GM12878 (cell line): ENCODE data around the gene FHOD3. TPM values are rescaled to one million over a fixed set of nuclear protein-coding genes. Genes with fewer than 3 reads are reported as not detected.

Experiments used
- ATAC-seq: fragments of 200-7000 bp; cut with Tn5 transposase; 3 replicates; pipeline ENCODE4 v1.9.1; 2020; ENCODE audit warnings: mild to moderate bottlenecking, moderate library complexity
- BruUV-seq: library from RNA; stranded (reverse); fragments of 400-500 nt; replicated peaks from 2 replicates; lab custom pipeline; 2021; lab: Mats Ljungman, UMichigan
- CTCF ChIA-PET: fragments of 300-600 bp; sonication (Branson Sonifier 250); formaldehyde crosslinking; extraction: SDS; loops from one replicate; lab custom pipeline; 2021; ENCODE audit warnings: inconsistent platforms; lab: Yijun Ruan, JAX
- POLR2A ChIA-PET: fragments of 350-600 bp; formaldehyde crosslinking; extraction: SDS; loops from one replicate; lab custom pipeline; 2021; ENCODE audit warnings: inconsistent platforms; lab: Charles Lee
- RAD21 ChIA-PET: fragments of 300-600 bp; sonication (Branson Sonifier 250); formaldehyde crosslinking; loops from one replicate; lab custom pipeline; 2023; ENCODE audit warnings: antibody characterized with exemption; ENCODE audit not compliant: unreplicated experiment; lab: Charles Lee
- SMC1A ChIA-PET: fragments of 300-600 bp; sonication (Branson Sonifier 250); formaldehyde crosslinking; loops from one replicate; lab custom pipeline; 2023; ENCODE audit not compliant: unreplicated experiment, uncharacterized antibody; lab: Charles Lee
- DNase-seq: peaks from one replicate; pipeline ENCODE4 v3.0.0-alpha.2; 2011; ENCODE audit warnings: low read depth, low spot score
- FAIRE-seq: peaks from 3 replicates; lab custom pipeline; 2011; peaks lifted over from hg19 to GRCh38; lab: Jason Lieb, UNC
- H2AFZ ChIP-seq: 2 replicates; pipeline ENCODE4 v1.6.0; 2011; ENCODE audit warnings: low read depth, low read length, control low read depth; ENCODE audit not compliant: control insufficient read depth
- H3K27ac ChIP-seq: 2 replicates; pipeline ENCODE4 v1.5.1; 2011; ENCODE audit warnings: control low read depth; ENCODE audit not compliant: control insufficient read depth, insufficient read depth
- H3K27me3 ChIP-seq, 2 experiments: replicated peaks in 1 of 2; 2 replicates each; pipeline versions ENCODE4 v1.6.0 to v1.6.1; 2011; ENCODE audit warnings: low read length in 1 of 2; ENCODE audit not compliant: control insufficient read depth in 2 of 2, insufficient read depth in 2 of 2
- H3K36me3 ChIP-seq, 2 experiments: 2 replicates each; pipeline ENCODE4 v1.5.1; 2011; ENCODE audit warnings: low read length in 1 of 2; ENCODE audit not compliant: control insufficient read depth in 2 of 2, insufficient read depth in 2 of 2
- H3K4me1 ChIP-seq: 2 replicates; pipeline ENCODE4 v1.6.1; 2011; ENCODE audit warnings: mild to moderate bottlenecking, low read length, moderate library complexity, mixed read lengths; ENCODE audit not compliant: control insufficient read depth, insufficient read depth
- H3K4me2 ChIP-seq: 2 replicates; pipeline ENCODE4 v1.6.0; 2011; ENCODE audit warnings: control low read depth; ENCODE audit not compliant: control insufficient read depth, insufficient read depth
- H3K4me3 ChIP-seq: fragments of 200-600 bp; sonication (generic); 2 replicates; pipeline ENCODE4 v1.5.1; 2016
- H3K79me2 ChIP-seq: 2 replicates; pipeline ENCODE4 v1.6.0; 2011; ENCODE audit warnings: low read length; ENCODE audit not compliant: control insufficient read depth, insufficient read depth
- H3K9ac ChIP-seq: 2 replicates; pipeline ENCODE4 v1.8.0; 2011; ENCODE audit warnings: low read length, control low read depth, mixed read lengths; ENCODE audit not compliant: control insufficient read depth, insufficient read depth
- H3K9me3 ChIP-seq: replicated peaks from 3 replicates; pipeline ENCODE4 v1.5.1; 2011; ENCODE audit warnings: mild to moderate bottlenecking, low read length; ENCODE audit not compliant: control insufficient read depth, insufficient read depth
- H4K20me1 ChIP-seq: 2 replicates; pipeline ENCODE4 v1.6.0; 2011; ENCODE audit not compliant: control insufficient read depth, insufficient read depth
- CHD2 ChIP-seq: IDR thresholded peaks from 2 replicates; pipeline ENCODE4 v1.6.1; 2011; ENCODE audit warnings: low read depth, low read length, improper control_type of control experiment, borderline replicate concordance
- EP300 ChIP-seq, 2 experiments: fragments of 150-350 bp in 1 of 2; IDR thresholded peaks; 2 replicates each; pipeline ENCODE4 v1.6.1; 2011 to 2012; ENCODE audit warnings: low read depth in 2 of 2, low read length in 2 of 2, borderline replicate concordance in 1 of 2, improper control_type of control experiment in 1 of 2, inconsistent platforms in 1 of 2; ENCODE audit not compliant: control insufficient read depth in 1 of 2
- FOXK2 ChIP-seq: fragments of 450-650 bp; IDR thresholded peaks from 2 replicates; pipeline ENCODE4 v1.6.1; 2017; ENCODE audit warnings: mild to moderate bottlenecking, moderate library complexity
- RAD51 ChIP-seq: fragments of 450-650 bp; IDR thresholded peaks from 2 replicates; pipeline ENCODE4 v1.6.1; 2016; ENCODE audit warnings: moderate library complexity, mild to moderate bottlenecking, inconsistent platforms
- STAT1 ChIP-seq: fragments of 450-650 bp; conservative IDR thresholded peaks from 2 replicates; pipeline ENCODE4 v1.6.1; 2014; ENCODE audit warnings: antibody characterized with exemption, mild to moderate bottlenecking
- WGBS: methylation state at CpG from one replicate; pipeline ENCODE4 v1.1.6; 2016; ENCODE audit warnings: low lambda C conversion rate; ENCODE audit not compliant: insufficient replicate concordance, insufficient coverage; ENCODE audit errors: missing lambda C conversion rate; 5-methylcytosine and 5-hydroxymethylcytosine counted together
- in situ Hi-C: fragments of 300-500 bp; cut with MboI; formaldehyde crosslinking; loops from 9 replicates; pipeline ENCODE4 v1.14.3; 2018; ENCODE audit warnings: mixed read lengths
- intact Hi-C: fragments of 100-400 bp; cut with micrococcal nuclease; formaldehyde crosslinking; loops from one replicate; pipeline ENCODE4 v1.14.2; 2022; ENCODE audit not compliant: unreplicated experiment
- polyA plus RNA-seq, 11 experiments: library from polyadenylated mRNA; depleted of rRNA in 4 of 11; unstranded in 6 of 11; stranded (reverse) in 5 of 11; fragments of >200 nt; fragmentation: Nextera tagmentation in 4 of 11; fragmentation: Illumina TruSeq in 1 of 11; extraction: Ambion mirVana in 4 of 11; extraction: Trizol in 1 of 11; gene quantifications; 1 replicate in 1 of 11; 2 replicates in 10 of 11; pipeline versions ENCODE4 v1.2.1 to v1.2.3, GENCODE V29; 2011 to 2016; ENCODE audit warnings: inconsistent platforms in 2 of 11, missing spikeins in 2 of 11, low read depth in 1 of 11
- total RNA-seq, 4 experiments: library from RNA; depleted of rRNA in 3 of 4; stranded (reverse); fragments of >200 nt in 3 of 4; fragmentation: Illumina TruSeq in 1 of 4; extraction: Trizol in 1 of 4; gene quantifications; 2 replicates each; pipeline versions ENCODE4 v1.2.1 to v1.2.3, GENCODE V29; 2013 to 2021
- TF ChIP-seq, protein P1 (sequence below): IDR thresholded peaks from 2 replicates; pipeline ENCODE4 v1.6.1; 2012; ENCODE audit warnings: improper control_type of control experiment, low read depth, low read length; ENCODE audit not compliant: insufficient replicate concordance
- TF ChIP-seq, protein P2 (sequence below): fragments of 450-650 bp; IDR thresholded peaks from 2 replicates; pipeline ENCODE4 v1.6.1; 2016; ENCODE audit warnings: mild to moderate bottlenecking, moderate library complexity, borderline replicate concordance
- TF ChIP-seq, protein P3 (sequence below): IDR thresholded peaks from 2 replicates; pipeline ENCODE4 v1.6.1; 2011; ENCODE audit warnings: borderline replicate concordance, low read depth, mild to moderate bottlenecking, moderate library complexity, low read length; ENCODE audit not compliant: insufficient read depth, poor library complexity, severe bottlenecking
- TF ChIP-seq, protein P4 (sequence below): IDR thresholded peaks from 2 replicates; pipeline ENCODE4 v1.6.1; 2012; ENCODE audit warnings: low read length, inconsistent platforms

FHOD3 gene
- total and polyA plus RNA-seq, 10 of the 15 experiments (the other 5 are each of a cell fraction or from before 2014, with no cell fraction given) = 0.77 to 26.7 (median 10.4) TPM

DNA sequence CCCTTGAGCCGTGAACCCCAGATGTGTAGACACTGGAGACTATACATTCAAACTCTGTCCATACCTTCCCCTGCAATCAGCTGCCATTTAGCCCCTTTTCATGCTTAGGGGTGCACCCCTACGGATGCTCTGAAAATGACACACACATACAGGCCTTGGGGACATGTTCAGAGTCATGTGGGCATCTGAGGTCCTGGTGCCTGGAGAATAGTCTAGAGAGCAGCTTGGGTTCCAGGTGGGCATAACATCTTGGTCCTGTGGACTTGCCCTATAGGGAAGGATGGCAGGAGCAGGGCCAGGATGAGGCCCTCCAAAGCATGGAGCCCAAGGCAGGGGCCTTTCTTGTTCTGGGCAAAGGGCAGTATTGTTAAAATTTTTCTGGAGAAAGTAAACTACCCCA lies 9.9 kb upstream of the FHOD3 start:
- no peaks in the 10 kb centered on the region; a peak in 1 of 4 replicates for H3K27me3 ChIP-seq
- no peak for ATAC-seq
- H3K36me3 ChIP-seq = no peaks in the 10 kb centered on the region
- no peaks in the 10 kb centered on the region; the same call in 2 of the 3 replicates for H3K9me3 ChIP-seq
- TF ChIP-seq STAT1 (no peak), CHD2 (no peak), FOXK2 (no peak), EP300 (IDR thresholded peaks at IDR 0.05; ENCODE audit: borderline replicate concordance in 1 of 2, control insufficient read depth in 1 of 2, low read depth in 2 of 2, low read length in 2 of 2) (no peak), RAD51 (no peak)
- TF ChIP-seq, protein P1, sequence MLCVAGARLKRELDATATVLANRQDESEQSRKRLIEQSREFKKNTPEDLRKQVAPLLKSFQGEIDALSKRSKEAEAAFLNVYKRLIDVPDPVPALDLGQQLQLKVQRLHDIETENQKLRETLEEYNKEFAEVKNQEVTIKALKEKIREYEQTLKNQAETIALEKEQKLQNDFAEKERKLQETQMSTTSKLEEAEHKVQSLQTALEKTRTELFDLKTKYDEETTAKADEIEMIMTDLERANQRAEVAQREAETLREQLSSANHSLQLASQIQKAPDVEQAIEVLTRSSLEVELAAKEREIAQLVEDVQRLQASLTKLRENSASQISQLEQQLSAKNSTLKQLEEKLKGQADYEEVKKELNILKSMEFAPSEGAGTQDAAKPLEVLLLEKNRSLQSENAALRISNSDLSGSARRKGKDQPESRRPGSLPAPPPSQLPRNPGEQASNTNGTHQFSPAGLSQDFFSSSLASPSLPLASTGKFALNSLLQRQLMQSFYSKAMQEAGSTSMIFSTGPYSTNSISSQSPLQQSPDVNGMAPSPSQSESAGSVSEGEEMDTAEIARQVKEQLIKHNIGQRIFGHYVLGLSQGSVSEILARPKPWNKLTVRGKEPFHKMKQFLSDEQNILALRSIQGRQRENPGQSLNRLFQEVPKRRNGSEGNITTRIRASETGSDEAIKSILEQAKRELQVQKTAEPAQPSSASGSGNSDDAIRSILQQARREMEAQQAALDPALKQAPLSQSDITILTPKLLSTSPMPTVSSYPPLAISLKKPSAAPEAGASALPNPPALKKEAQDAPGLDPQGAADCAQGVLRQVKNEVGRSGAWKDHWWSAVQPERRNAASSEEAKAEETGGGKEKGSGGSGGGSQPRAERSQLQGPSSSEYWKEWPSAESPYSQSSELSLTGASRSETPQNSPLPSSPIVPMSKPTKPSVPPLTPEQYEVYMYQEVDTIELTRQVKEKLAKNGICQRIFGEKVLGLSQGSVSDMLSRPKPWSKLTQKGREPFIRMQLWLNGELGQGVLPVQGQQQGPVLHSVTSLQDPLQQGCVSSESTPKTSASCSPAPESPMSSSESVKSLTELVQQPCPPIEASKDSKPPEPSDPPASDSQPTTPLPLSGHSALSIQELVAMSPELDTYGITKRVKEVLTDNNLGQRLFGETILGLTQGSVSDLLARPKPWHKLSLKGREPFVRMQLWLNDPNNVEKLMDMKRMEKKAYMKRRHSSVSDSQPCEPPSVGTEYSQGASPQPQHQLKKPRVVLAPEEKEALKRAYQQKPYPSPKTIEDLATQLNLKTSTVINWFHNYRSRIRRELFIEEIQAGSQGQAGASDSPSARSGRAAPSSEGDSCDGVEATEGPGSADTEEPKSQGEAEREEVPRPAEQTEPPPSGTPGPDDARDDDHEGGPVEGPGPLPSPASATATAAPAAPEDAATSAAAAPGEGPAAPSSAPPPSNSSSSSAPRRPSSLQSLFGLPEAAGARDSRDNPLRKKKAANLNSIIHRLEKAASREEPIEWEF = no peak
- TF ChIP-seq, protein P2, sequence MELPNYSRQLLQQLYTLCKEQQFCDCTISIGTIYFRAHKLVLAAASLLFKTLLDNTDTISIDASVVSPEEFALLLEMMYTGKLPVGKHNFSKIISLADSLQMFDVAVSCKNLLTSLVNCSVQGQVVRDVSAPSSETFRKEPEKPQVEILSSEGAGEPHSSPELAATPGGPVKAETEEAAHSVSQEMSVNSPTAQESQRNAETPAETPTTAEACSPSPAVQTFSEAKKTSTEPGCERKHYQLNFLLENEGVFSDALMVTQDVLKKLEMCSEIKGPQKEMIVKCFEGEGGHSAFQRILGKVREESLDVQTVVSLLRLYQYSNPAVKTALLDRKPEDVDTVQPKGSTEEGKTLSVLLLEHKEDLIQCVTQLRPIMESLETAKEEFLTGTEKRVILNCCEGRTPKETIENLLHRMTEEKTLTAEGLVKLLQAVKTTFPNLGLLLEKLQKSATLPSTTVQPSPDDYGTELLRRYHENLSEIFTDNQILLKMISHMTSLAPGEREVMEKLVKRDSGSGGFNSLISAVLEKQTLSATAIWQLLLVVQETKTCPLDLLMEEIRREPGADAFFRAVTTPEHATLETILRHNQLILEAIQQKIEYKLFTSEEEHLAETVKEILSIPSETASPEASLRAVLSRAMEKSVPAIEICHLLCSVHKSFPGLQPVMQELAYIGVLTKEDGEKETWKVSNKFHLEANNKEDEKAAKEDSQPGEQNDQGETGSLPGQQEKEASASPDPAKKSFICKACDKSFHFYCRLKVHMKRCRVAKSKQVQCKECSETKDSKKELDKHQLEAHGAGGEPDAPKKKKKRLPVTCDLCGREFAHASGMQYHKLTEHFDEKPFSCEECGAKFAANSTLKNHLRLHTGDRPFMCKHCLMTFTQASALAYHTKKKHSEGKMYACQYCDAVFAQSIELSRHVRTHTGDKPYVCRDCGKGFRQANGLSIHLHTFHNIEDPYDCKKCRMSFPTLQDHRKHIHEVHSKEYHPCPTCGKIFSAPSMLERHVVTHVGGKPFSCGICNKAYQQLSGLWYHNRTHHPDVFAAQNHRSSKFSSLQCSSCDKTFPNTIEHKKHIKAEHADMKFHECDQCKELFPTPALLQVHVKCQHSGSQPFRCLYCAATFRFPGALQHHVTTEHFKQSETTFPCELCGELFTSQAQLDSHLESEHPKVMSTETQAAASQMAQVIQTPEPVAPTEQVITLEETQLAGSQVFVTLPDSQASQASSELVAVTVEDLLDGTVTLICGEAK = no peak
- TF ChIP-seq, protein P3, sequence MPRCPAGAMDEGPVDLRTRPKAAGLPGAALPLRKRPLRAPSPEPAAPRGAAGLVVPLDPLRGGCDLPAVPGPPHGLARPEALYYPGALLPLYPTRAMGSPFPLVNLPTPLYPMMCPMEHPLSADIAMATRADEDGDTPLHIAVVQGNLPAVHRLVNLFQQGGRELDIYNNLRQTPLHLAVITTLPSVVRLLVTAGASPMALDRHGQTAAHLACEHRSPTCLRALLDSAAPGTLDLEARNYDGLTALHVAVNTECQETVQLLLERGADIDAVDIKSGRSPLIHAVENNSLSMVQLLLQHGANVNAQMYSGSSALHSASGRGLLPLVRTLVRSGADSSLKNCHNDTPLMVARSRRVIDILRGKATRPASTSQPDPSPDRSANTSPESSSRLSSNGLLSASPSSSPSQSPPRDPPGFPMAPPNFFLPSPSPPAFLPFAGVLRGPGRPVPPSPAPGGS = no peak
- TF ChIP-seq, protein P4, sequence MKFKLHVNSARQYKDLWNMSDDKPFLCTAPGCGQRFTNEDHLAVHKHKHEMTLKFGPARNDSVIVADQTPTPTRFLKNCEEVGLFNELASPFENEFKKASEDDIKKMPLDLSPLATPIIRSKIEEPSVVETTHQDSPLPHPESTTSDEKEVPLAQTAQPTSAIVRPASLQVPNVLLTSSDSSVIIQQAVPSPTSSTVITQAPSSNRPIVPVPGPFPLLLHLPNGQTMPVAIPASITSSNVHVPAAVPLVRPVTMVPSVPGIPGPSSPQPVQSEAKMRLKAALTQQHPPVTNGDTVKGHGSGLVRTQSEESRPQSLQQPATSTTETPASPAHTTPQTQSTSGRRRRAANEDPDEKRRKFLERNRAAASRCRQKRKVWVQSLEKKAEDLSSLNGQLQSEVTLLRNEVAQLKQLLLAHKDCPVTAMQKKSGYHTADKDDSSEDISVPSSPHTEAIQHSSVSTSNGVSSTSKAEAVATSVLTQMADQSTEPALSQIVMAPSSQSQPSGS = no peak
- no peak overlapping the region for H3K27ac ChIP-seq
- SMC1A ChIA-PET = interaction anchor here (1.4 to 10.1 kb wide), 3 partner anchors 191 to 285 kb away, joined by 4 to 167 read pairs (median 34); no protein-coding TSS in a partner anchor
- H3K4me3 ChIP-seq = no peak overlapping the region
- H2AFZ ChIP-seq = no peak overlapping the region
- BruUV-seq = no TSS peak
- no peak for DNase-seq
- POLR2A ChIA-PET = no interaction called here
- H3K79me2 ChIP-seq = no peaks in the 10 kb centered on the region
- 36% methylated on average over 2 of the region's 2 CpGs for WGBS
- no peak for FAIRE-seq
- CTCF ChIA-PET = interaction anchor here (1.0 to 9.2 kb wide), 4 partner anchors 8 to 295 kb away, joined by 3 to 178 read pairs (median 58); no protein-coding TSS in a partner anchor
- intact Hi-C loops (loop anchor here (10.0 kb wide), 1 partner anchor 517 kb away; no protein-coding TSS in a partner anchor), in situ Hi-C loops (loop anchor here (10.0 kb wide), 1 partner anchor 903 kb away; no protein-coding TSS in a partner anchor)
- H3K4me1 ChIP-seq = no peaks in the 10 kb centered on the region
- no peaks in the 10 kb centered on the region for H4K20me1 ChIP-seq
- no peak overlapping the region for H3K9ac ChIP-seq
- RAD21 ChIA-PET = interaction anchor here (1.1 to 1.9 kb wide), 2 partner anchors 192 to 270 kb away, joined by 4 to 10 read pairs; no protein-coding TSS in a partner anchor
- H3K4me2 ChIP-seq = no peak overlapping the region
